Chondrocyte (in vitro differentiated cells): ENCODE measurements around the gene SOX15. TPM values are rescaled to one million over a fixed set of nuclear protein-coding genes. Genes with fewer than 3 reads are reported as not detected.

Experiments
- DNase-seq: peaks from one replicate; pipeline ENCODE4 v3.0.0; 2021; ENCODE audit warnings: mixed read lengths, low spot score
- H3K27ac Mint-ChIP-seq: one replicate; pipeline ENCODE4 v1.8.0; 2021; ENCODE audit warnings: mild to moderate bottlenecking, moderate library complexity, mixed read lengths; ENCODE audit not compliant: unreplicated experiment
- H3K27me3 Mint-ChIP-seq: 2 replicates; pipeline ENCODE4 v1.8.0; 2021; ENCODE audit warnings: low read depth, mixed read lengths
- H3K36me3 Mint-ChIP-seq: 2 replicates; pipeline ENCODE4 v1.8.0; 2021; ENCODE audit warnings: low read depth, mixed read lengths
- H3K4me1 Mint-ChIP-seq: 2 replicates; pipeline ENCODE4 v1.8.0; 2021; ENCODE audit warnings: low read depth, mild to moderate bottlenecking, mixed read lengths
- H3K4me3 Mint-ChIP-seq: one replicate; pipeline ENCODE4 v1.8.0; 2021; ENCODE audit warnings: mild to moderate bottlenecking, moderate library complexity, mixed read lengths; ENCODE audit not compliant: unreplicated experiment
- H3K9me3 Mint-ChIP-seq: 2 replicates; pipeline ENCODE4 v1.8.0; 2021; ENCODE audit warnings: low read depth, mixed read lengths
- total RNA-seq: library from RNA; stranded (reverse); gene quantifications from 3 replicates; pipeline ENCODE4 v1.2.1, GENCODE V29; 2021
- TF ChIP-seq, protein P1 (sequence below): fragments of 200-600 bp; sonication (generic); IDR thresholded peaks from 2 replicates; pipeline ENCODE4 v1.5.0; 2021; ENCODE audit warnings: antibody characterized with exemption, mild to moderate bottlenecking, moderate library complexity

Gene SOX15
- total RNA-seq, 1 donor from 2014 or later = 0.32 TPM

DNA sequence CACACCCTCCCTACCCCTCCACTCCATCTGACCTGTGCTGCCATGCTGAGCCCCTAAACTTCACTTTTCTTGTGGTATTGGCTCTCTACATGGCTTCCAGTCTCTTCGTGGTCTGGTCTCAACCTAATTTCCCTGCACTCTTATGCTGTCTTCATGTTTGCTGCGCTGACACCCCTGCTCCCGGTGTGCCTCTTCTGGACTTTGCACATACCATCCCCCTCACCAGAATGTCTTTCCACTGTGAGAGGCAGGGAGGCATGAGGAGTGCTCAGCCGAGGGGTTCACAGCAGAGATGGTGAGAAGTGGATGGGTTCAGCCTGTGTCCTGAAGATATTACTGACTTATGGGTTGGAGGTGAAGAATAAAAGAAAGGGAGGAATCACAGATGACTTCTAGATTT lies 38.5 kb downstream of the SOX15 start:
- DNase-seq = no peak
- H3K27ac Mint-ChIP-seq = no peak overlapping the region
- no peaks in the 10 kb centered on the region for H3K27me3 Mint-ChIP-seq
- H3K36me3 Mint-ChIP-seq = peaks cover 6% of the 10 kb centered on the region
- no peak overlapping the region for H3K4me3 Mint-ChIP-seq
- H3K4me1 Mint-ChIP-seq = peaks cover 13% of the 10 kb centered on the region
- TF ChIP-seq, protein P1, sequence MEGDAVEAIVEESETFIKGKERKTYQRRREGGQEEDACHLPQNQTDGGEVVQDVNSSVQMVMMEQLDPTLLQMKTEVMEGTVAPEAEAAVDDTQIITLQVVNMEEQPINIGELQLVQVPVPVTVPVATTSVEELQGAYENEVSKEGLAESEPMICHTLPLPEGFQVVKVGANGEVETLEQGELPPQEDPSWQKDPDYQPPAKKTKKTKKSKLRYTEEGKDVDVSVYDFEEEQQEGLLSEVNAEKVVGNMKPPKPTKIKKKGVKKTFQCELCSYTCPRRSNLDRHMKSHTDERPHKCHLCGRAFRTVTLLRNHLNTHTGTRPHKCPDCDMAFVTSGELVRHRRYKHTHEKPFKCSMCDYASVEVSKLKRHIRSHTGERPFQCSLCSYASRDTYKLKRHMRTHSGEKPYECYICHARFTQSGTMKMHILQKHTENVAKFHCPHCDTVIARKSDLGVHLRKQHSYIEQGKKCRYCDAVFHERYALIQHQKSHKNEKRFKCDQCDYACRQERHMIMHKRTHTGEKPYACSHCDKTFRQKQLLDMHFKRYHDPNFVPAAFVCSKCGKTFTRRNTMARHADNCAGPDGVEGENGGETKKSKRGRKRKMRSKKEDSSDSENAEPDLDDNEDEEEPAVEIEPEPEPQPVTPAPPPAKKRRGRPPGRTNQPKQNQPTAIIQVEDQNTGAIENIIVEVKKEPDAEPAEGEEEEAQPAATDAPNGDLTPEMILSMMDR = no peak
- no peaks in the 10 kb centered on the region for H3K9me3 Mint-ChIP-seq

DNA sequence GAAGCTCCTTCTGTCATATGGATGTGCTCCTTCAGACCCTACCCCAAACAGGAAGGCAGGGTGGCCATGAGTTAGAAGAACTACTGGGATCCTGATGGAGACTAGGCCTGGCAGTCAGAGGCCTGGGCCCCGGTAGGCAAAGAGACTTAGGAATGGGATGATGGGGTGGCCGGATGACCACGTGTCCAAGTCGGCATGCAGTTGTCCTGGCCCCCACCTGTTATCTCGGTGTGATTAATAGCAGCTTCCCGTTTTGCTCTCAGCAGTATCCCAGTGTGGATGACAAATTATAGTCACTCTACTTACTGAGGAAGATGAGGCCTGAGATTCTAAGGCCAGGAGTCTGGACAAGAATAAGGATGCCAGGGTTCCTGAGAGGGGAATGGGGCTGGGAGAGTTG lies 39.5 kb downstream of the SOX15 start:
- H3K4me1 Mint-ChIP-seq = peaks cover 13% of the 10 kb centered on the region
- no peak overlapping the region for H3K27ac Mint-ChIP-seq
- TF ChIP-seq, protein P1 = no peak
- H3K9me3 Mint-ChIP-seq = no peaks in the 10 kb centered on the region
- no peak overlapping the region for H3K4me3 Mint-ChIP-seq
- H3K36me3 Mint-ChIP-seq = peaks cover 6% of the 10 kb centered on the region
- no peaks in the 10 kb centered on the region for H3K27me3 Mint-ChIP-seq
- no peak for DNase-seq

DNA sequence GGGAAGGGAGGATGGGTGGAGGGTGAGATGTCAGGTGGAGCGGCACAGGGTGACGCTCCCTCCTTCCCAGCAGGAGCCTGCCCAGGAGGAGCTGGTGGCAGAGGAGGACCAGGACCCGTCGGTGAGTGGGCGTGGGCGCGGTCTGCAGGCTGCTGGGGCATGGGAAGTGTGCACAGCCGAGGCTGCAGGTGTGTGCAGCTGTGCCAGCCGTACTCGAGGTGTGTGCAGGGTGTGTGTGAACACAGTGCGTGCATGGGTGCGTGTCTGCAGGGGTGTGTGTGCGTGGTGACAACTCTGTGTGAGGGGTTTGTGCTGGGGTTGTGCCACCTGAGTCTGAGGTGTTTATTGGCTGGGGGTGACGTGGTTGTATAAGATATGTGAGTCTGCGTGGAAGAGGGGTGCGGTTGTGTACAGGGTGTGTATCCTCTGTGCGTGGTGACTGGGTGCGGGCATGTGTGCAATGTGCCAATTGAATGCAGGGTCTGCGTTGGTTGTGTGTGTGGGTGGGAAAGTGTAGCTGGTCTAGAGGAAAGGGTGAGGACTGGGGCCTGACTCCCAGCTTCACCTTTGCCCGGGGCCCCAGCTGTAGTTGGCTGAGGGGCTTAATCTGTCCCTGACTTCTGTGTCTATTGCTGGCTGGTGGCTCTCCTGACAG lies 40.4 kb downstream of the SOX15 start:
- DNase-seq = no peak
- Mint-ChIP-seq H3K4me3 (peak overlapping the region; percentile 66), H3K27me3 (no peaks in the 10 kb centered on the region), H3K4me1 (peaks cover 13% of the 10 kb centered on the region), H3K9me3 (no peaks in the 10 kb centered on the region), H3K27ac (peak overlapping the region; percentile 59), H3K36me3 (peaks cover 6% of the 10 kb centered on the region)
- TF ChIP-seq, protein P1 = peak; percentile 14

DNA sequence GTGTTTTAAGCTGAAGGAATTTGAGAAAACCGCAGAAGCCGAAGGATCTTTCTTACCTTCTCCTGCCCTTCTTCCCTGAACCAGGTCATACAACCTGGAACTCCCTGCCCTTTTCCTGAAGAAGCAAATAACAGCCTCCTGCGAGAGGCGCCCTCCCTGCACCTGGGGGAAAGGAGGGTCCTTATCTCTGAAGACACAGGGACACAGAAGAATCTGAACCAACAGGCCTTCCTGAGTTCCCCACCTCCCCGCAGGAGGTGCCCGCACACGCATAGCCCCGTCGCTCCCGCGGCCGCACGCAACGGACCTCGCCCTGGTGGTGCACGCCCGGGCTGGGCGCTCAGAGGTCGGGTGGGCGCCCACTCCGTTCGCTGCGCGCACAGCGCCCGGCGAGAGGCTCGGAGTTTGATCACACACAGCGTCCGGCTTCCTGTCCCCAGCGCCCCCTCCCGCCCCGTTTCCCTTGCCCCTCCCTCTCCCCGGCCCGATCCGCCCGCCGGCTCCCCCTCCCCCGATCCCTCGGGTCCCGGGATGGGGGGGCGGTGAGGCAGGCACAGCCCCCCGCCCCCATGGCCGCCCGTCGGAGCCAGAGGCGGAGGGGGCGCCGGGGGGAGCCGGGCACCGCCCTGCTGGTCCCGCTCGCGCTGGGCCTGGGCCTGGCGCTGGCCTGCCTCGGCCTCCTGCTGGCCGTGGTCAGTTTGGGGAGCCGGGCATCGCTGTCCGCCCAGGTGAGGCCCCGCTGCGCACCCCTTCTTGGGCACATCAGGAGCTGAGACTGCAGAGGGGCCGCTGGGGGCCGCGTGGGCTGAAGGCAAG lies 41.1 kb downstream of the SOX15 start, which contains the start of gene TNFSF12:
TNFSF12 (plus strand) TSS at position 474 of the 816 bp plus-strand sequence; CDS start at position 570, 96 bp downstream.
- no peaks in the 10 kb centered on the region for H3K27me3 Mint-ChIP-seq
- peak within 1 kb of the TSS; percentile 70 for H3K4me3 Mint-ChIP-seq
- H3K9me3 Mint-ChIP-seq = no peaks in the 10 kb centered on the region
- H3K4me1 Mint-ChIP-seq = peaks cover 13% of the 10 kb centered on the region
- peak within 1 kb of the TSS; percentile 59 for H3K27ac Mint-ChIP-seq
- DNase-seq = no peak
- TF ChIP-seq, protein P1 = peak; percentile 65
- H3K36me3 Mint-ChIP-seq = peaks cover 6% of the 10 kb centered on the region

DNA sequence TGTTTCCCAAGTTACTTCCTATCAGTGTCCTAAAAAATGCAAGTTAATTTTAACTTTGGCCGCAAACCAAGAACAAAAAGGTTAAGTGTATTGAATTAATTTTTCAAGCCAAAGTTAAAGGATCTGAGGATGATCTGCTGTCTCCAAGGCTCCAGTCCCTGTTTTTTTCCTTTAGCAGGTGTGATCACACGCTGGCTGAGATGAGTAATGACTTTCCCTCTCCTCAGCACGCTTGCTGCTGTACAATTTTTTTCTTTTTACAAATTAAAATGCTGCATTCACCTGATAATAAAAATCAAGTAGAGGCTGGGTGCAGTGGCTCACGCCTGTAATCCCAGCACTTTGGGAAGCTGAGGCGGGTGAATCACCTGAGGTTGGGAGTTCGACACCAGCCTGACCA lies 45.0 kb downstream of the SOX15 start:
- Mint-ChIP-seq H3K36me3 (no peaks in the 10 kb centered on the region), H3K4me3 (no peak overlapping the region)
- TF ChIP-seq, protein P1 = no peak

More for the DNA sequence above, 45.0 kb downstream of the SOX15 start:
- Mint-ChIP-seq H3K27ac (no peak overlapping the region), H3K27me3 (peaks cover 13% of the 10 kb centered on the region), H3K9me3 (no peaks in the 10 kb centered on the region), H3K4me1 (peaks cover 13% of the 10 kb centered on the region)
- no peak for DNase-seq
